NCI-H1930 (cell line): ENCODE measurements around the gene NFATC2.
"Not testable (repeated sequence)": the region's sequence is repeated elsewhere in the genome, so short reads cannot be mapped to it uniquely, and the experiment has no call there.

Source experiments
- DNase-seq, 2 experiments: peaks; one replicate each; lab custom pipeline; 2025; lab: John Stamatoyannopoulos, UW

NFATC2 gene

DNA sequence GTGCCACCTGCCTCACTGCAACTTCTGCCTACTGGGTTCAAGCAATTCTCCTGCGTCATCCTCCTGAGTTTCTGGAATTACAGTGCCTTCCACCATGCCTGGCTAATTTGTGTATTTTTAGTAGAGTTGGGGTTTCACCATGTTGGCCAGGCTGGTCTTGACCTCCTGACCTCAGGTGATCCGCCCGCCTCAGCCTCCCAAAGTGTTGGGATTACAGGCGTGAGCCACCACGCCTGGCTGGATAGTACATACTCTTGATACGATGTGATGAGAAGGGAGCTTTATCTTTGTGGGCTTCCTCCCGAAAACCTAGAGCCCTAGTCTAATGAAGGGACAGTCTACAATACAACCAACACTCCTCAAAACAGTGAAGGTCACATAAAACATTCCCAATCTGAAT lies 2.4 kb downstream of the NFATC2 start:
- not testable (repeated sequence) for DNase-seq

DNA sequence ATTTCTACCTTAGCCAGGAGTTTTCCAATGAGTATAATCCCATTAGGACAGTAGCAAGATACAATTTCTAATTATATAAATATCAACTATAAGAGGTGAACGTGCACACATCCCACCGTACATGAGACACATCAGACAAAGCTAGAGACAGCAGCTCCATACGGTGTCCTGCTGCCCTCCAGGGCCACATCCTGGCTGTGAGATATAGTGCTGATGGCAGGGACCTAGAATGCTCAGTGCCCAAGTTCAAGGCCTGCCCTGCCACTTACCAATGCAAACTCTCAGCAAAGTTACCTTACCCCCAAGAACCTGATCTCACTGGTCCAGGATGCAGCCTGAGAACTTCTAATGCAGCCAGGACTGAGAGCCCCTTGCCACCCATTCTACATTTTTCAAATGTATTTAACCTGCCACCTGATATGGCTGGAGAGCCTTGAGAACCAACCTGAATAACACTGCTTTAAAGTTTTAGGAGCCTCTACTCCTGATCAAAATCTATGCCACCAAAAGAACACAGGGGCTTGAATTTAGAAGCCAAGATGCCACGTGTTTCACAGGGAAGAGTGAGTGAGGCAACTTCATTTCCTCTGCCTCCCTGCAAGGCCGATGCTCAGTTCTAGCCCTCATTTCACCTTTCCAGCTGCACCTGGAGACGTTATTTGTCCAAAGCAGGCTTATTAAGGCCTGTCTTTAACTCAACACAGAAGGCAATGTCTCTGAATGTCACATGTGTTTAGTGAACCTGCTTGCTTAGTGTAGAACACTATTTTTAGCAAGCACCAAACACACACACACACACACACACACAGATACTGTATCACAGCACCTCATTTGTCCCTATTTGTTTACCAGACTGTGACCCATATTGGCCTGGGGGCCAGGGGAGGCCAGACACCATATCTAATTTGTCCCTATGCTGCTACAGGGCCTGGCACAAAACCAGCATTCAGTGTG lies 6.1 kb downstream of the NFATC2 start:
- DNase-seq: no peak

DNA sequence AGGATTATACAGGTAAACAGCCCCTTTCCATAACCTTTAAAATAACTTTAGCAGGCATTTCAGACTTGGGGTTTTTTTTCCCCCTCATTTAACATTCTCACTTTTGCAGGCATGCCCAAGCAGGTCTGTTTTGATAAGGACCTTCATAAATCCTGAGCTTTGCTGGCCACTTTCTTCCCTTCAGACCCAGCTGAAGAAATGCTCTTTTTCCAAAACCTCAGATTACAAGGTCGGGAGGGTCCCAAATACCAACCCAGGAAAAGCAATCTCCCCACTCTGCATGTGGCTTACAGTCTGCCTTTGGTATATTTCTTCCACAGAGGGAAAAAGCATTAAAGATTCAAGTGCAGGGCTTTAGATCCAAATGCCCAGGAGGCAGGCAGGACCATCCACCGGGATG lies 6.8 kb downstream of the NFATC2 start:
- DNase-seq: no peak

DNA sequence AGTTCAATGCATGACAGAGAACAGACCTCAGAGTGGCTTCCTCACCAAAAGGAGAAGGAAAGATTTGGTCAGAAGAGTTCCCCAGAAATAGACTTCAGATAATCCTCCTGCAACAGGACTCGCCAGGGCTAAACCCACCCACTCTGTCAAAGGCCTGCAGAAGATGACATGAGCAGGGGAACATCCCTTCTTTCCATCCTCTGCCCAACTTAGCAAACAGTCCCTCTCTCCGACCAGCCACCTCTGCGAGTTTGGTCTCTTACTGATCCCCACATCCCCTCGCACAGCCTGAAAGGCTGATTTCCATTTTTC lies 7.5 kb downstream of the NFATC2 start:
- DNase-seq: no peak

DNA sequence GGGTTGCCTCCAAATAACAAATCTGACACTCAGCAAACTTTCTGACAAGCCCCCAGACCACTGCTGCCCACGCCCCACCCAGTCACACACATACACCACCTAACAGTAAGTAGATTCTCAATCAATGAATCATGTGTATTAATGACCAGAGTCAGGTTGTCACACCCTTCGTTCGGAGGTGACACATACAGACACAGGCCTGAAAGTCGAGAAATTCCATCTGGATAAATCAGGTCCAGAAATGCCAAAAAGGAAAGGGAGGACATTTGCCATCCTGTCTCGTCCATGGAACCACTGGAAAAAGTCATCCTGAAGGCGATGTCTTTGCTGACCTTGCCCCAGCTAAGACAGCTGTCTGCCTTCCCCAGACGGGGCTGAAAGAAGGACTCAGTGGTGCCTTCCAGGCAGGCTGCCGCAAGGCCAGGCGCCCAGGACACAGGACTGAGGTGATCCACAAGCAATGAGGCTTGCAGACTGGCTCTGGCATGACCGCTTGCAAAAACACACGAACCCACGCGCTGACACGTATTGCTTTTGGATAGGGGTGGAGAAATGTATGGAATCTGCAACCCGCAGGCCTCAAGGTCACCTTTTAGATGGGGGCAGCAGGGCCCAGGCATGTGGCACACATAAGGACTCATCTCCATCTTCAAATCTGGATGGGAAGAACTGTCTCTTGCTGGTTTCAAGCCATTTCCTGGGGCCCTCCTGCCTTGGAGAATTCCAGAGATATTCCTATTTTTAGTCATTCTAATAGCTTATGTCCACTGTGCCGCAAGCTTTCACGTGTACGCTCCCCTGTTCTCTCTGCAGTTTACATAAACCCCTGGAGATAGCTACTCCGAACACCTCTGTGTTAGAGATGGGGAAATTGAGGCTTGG lies 9.0 kb downstream of the NFATC2 start:
- DNase-seq: no peak

DNA sequence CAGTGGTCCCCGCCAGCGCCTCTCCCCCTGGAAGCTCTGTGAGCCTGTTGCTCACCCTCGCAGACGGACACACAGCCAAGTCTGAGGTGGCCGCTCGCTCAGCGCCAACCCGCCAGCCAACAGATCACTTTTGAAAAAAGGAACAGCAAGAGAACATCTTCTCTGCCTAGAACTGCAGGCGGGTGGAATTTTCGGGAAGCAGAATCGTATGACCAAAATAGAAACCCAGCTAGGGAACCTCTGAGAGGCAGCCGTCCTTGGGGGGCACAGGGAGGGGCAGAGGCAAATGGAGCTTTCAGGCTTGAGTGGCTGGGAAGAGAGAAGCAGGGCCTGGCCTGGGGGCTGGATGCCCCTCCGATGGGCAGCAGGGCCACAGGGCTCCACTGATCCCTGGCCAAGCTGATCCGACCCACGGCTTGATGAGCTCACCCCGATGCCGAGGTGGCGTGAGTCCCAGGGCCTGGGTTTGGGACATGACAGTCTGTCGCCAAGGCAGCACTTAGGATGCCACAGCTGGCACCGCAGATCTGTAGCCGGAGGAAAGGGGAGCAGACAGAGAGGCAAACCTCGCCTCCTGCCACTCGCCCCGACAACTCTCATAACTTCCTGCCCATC lies 9.8 kb downstream of the NFATC2 start:
- DNase-seq: no peak

DNA sequence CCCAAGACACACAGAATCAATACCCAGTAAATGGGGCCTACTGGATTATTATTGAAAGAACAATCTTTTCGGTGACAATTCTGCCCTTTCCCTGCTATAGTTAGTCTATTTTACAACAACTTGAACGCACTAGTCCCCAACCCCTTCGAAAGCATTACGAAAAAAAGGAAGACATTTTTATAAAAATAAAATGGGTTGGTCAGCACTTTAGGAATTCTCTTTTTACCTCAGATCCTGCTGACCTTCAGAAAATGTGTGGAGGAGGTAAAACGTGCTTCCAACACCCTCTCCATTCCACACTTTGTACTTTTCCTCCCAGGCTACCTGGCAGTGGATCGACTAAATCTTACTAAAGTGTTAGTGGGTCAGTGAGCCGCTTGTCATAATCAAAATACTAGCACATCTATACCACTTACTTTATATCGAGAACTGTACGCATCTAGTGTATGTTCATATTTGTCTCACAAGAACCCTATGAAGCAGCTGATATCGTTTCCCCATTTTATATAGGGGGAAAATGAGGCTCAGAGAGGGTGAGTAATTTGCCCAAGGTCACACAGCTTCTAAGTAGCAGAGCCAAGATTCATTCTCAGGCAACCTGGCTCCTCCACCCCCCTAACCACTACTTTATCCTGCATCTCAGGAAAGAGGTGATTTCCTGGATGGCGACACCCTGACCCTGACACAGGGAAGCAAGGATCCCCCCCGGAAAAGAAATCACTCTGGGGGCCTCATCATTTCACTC lies 10.6 kb downstream of the NFATC2 start:
- DNase-seq: no peak

DNA sequence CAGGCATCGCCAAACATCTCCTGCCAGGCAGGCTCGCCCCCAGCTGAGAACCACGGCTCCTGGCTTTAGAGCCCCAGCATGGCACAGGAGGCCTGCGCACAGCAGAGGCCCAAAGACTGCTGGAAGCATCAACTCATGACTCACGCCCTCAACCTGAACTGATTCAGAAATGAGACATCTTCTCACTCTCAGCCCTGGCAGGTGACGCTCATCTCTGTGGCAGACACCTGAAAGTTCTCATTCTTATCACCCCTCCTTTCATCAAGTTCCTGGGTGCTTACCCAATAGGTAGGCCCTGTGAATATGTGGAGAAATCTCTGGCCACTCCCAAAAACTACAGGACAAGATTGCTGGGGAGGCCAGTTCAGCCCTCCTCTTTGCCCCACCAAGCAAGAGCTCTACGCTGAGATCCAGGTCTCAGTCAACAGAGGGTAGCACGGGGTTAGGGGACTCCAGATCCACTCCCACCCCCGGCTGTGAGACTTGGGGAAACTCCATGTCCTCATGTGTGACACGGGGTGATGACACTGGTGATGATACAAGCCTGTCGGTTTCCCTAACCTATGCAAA lies 11.3 kb downstream of the NFATC2 start:
- no peak for DNase-seq

DNA sequence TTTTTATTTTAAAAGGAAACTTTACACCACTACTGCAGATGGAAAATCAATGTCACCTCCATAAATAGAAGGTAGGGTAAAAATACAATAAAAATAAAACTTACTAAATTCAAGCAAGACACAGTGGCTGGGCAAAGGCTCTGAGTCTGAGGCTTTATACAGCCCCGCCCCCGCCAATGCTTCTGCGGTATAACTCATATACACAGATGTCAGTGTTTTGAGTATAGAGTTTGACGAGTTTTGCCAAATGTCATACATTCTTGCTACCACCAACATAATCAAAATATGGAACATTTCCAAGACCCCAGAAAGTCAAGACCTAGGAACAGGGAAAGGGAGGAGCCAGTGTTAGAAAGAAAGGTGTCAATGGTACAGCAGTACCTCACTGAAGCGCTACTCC lies 12.8 kb downstream of the NFATC2 start:
- DNase-seq: no peak

DNA sequence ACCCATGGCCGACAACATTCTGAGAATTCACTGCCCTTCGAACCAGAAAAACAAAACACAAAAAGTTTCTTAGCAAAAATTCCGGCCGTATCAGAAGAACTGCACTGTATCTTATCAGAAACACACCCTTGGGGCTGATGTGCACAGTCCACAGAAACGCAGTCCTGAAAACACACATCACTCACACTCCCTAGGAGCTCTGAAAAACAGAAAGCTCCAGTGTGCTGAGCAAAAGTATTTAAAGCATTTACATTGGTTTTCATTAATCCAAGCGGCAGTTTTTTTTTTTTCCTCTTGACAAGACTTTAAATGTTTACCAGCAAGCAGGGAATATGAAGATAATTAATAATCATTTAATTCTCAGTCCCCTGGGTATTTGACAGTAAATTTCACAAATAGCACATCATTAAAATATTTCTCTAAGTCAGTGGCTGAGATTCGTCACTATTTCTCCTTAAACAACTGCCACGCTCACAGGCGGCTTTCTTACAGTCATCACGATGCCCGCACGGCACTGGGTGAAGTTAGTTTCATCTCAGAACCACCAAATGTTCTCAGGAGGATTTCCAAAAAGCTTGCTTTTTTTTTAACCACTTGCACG lies 13.3 kb downstream of the NFATC2 start:
- no peak for DNase-seq

DNA sequence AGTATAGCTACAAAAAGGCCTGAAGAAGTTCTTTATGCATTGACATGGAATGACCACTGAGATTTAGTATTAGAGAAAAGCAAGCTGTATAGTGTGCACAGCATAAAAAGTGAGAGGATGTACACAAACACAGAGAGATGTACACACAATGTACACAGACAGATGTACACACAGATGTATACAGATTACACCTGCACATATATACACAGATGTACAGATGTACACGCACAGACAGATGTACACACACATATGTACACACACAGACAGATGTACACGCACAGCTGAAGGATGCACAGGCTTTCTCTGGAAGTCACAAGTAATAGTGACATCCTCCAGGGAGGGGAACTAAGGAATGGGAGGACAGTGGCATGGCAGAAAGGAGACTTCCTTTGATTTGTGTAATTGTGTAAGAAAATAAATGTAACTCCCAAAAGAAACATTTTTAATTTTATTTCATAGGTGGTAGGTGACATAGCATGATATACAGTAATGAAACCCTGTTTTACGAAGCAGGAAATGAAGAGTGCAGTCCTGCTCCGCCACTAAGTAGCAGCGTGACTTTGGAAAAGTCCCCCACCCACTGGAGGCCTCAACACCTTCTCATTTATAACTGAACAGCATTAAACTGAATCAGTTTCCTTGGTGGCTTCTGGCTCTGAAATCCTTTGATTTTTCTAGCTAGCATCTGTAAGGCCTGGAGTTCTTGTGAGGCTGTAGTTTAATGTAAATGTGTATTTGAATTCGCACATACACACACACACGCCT lies 14.1 kb downstream of the NFATC2 start:
- no peak for DNase-seq

DNA sequence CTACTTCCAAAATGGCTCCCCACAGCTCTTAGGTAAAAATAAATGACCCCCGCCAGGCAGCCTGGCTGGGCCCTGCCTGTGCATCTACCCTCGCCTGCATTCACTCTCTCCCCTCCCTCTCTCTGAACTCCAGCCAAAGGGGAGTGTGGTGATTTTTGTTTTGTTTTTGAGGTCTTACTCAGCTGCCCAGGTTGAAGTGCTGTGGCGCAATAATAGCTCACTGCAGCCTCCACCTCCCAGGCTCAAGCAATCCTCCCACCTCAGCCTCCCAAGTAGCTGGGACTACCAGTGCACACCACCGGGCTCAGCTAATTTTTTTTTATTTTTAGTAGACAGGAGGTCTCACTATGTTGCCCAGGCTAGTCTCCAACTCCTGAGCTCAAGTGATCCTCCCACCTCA lies 15.8 kb downstream of the NFATC2 start:
- DNase-seq: no peak

DNA sequence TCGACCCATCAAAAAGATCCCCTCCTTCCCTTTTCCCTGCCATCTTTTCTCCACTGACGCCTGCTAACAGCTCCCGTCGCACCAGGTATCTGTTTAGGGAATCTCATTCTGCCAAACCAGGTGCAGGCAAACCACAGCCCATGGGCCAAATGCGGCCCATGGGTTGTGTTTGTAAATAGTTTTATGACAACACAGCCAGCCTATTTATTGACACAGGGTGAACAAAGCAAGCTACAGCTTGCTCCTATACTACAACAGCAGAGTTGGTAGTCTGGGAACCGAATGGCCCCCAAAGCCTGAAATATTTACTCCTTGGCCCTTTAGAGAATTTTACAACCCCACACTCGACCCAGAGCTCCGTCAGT lies 16.4 kb downstream of the NFATC2 start:
- DNase-seq: no peak

DNA sequence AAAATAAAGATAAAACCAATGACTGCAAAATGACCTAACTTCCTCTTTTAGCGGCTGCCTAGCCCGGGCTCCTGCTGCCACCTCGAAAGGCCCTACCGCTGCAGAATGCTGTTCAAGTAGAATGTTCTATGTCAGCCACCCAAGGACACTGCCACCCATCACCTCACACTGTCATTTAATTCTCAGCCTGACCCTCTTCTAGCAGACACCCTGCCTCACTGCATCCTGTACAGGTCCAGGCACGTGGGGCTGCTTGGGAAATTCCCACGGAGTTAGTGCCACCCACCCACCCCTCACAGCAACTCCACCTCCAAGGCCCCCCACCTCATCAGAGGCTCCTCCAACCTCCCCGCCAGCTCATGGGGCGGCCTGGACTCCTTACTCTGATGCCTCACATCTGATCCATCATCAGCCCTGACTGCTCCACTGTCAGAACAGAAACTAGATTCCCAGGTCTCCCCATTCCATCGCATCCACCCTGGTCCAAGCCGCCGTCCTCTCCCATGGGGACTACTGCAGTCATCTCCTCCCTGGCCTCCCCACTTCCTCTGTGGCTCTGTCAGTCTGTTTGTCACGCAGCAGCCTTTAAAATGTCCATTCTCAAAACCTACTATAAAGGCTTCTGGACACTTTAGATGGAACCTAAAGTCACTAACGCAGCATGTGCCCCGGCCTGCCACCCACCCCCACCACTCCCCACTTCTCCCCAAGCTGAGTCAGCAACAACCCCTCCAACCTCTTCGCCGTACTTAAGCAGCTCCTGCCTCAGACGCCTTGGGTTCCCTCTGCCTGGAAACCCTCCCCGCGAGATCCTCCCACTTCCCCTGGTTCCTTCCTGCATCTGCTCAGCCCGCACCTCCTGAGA lies 17.0 kb downstream of the NFATC2 start:
- DNase-seq: no peak

DNA sequence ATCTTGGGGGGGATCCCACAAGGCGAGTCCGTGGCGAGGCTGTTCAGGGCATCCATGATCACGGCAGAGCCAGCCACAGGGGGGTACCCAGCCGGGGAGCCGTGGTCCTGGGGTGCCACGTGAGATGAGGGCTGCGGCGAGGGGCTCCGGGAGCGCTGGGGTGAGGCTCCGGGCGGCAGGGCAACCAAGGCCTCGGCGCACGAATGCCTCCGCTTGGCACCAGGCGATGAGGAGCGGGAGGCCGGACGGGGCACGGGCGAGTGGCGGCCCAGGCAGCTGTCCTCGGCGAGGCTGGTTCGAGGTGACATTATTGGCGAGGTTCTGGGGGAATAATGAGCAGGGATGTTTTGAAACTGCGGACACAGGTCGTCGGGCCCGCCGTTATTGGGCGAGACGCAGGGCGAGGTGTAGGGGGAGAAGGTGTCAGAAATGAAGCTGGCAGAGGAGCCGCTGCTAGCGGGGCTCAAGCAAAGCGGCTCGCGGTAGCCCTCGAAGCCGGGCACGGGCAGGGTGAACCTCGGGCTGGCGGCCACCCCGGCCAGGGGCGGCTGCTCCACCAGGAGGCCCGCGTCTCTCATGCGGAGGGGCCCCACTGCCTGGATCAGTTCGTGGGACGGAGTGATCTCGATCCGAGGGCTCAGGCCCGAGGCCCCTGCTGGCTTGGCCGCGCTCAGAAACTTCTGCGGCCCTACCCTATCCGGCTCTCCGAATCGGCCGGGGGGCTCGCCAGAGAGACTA lies 19.1 kb downstream of the NFATC2 start:
- no peak for DNase-seq

DNA sequence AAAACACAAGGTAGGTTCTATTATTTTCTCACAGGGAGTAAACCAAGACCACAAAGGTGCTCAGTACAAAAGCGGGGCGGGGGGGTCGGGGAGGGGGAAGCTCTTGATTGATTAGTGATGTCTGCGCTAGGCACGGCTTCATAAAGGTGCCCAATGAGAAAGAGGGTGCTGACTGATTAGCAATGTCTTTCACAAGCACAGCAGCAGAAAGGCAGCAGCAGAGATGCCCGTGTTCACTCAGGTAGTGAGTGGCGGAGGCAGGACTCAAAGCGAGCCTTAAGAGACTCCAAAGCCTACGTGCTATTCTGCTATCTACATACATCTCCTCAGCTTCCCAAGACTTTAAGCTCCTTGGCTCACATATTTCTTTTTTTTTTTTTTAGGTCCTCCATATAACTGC lies 20.3 kb downstream of the NFATC2 start:
- DNase-seq: no peak

DNA sequence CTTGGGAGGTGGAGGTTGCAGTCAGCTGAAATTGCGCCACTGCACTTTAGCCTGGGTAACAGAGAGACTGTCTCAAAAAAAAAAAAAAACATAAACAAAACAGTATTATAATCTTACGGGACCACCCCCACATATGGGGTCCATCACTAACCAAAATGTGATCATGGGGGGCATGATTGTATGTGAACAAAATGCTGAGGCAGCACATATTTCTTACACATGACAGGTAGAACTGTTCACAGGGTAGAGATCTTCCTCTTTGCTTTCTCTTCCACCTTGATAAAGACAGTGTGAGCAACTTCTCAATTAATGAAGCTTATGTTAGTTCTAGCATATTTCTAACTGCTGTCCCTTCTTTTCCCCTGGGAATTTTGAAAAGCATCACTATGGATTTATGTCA lies 24.7 kb downstream of the NFATC2 start:
- DNase-seq: no peak

DNA sequence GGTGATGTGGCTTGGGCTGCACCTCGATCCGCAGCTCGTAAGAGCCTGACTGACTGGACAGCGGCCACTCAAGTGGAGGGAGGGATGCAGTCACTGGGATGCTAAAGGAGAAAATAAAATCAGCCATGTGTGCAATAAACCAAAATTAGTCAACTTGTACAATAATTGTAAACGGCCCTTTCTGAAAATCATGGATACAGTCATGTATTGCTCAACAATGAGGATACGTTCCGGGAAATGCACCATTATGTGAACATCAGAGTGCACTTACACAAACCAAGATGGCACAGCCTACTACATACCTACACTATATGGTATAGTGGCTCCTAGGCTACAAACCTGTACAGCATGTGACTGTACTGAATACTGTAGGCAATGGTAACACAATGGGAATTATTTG lies 25.7 kb downstream of the NFATC2 start:
- DNase-seq: no peak

DNA sequence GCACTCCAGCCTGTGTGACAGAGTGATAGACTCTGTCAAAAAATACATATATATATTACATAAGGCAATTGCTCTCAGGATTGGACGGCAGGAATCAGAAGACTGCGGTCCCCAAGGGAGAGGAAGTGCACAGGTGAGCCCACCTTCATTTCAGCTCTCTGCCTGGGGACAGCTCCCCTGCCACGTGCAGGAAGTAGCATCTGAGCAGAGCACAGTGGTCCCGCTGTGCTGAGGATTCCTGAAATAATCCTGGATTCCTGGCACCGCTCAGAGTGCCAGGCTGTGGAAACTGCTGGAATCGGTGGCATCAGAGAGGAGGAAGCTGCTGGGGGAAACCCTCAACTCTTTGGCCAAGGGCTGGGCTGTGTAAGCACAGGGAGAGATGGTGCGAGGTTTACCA lies 27.7 kb downstream of the NFATC2 start:
- no peak for DNase-seq
